Natural killer cell (primary cell): ENCODE data around the gene AREG. TPM values are rescaled to one million over a fixed set of nuclear protein-coding genes. Genes with fewer than 3 reads are reported as not detected.

Experiments used
- ATAC-seq, 3 donors: fragments of 150-1000 bp in 2 of 3; fragments of 200-7000 bp in 1 of 3; cut with Tn5 transposase; 1 replicate in 1 of 3; 2 replicates in 2 of 3; pipeline ENCODE4 v1.10.0; 2021; ENCODE audit warnings: mild to moderate bottlenecking in 2 of 3, moderate library complexity in 2 of 3
- DNase-seq, 2 donors: peaks; one replicate each; pipeline versions ENCODE4 v3.0.0 to v3.0.0-alpha.2; 2013 to 2021; ENCODE audit warnings: mixed read lengths in 1 of 2
- H3K27ac ChIP-seq: one replicate; pipeline ENCODE4 v1.5.1; 2013; ENCODE audit warnings: mild to moderate bottlenecking, low read length
- H3K27me3 ChIP-seq: one replicate; pipeline ENCODE4 v1.6.1; 2013; ENCODE audit warnings: low read length; ENCODE audit not compliant: control insufficient read depth, insufficient read depth
- H3K36me3 ChIP-seq: one replicate; pipeline ENCODE4 v1.6.1; 2013; ENCODE audit warnings: low read length; ENCODE audit not compliant: control insufficient read depth, insufficient read depth
- H3K4me1 ChIP-seq: one replicate; pipeline ENCODE4 v1.6.1; 2013; ENCODE audit warnings: low read length; ENCODE audit not compliant: control insufficient read depth, insufficient read depth
- H3K4me3 ChIP-seq: one replicate; pipeline ENCODE4 v1.5.1; 2013; ENCODE audit warnings: low read length
- H3K9me3 ChIP-seq: one replicate; pipeline ENCODE4 v1.6.1; 2013; ENCODE audit warnings: low read length; ENCODE audit not compliant: control insufficient read depth, insufficient read depth
- H3K27ac Mint-ChIP-seq, 2 donors: one replicate each; pipeline ENCODE4 v1.8.0; 2022; ENCODE audit warnings: mild to moderate bottlenecking in 2 of 2, mixed read lengths in 2 of 2, moderate library complexity in 1 of 2
- H3K27me3 Mint-ChIP-seq, 2 donors: one replicate each; pipeline ENCODE4 v1.8.0; 2022; ENCODE audit warnings: low read depth in 2 of 2, mixed read lengths in 2 of 2
- H3K36me3 Mint-ChIP-seq: one replicate; pipeline ENCODE4 v1.8.0; 2022; ENCODE audit warnings: mixed read lengths
- H3K4me1 Mint-ChIP-seq, 2 donors: one replicate each; pipeline ENCODE4 v1.8.0; 2022; ENCODE audit warnings: mixed read lengths in 2 of 2
- H3K4me3 Mint-ChIP-seq: one replicate; pipeline ENCODE4 v1.8.0; 2022; ENCODE audit warnings: mild to moderate bottlenecking, moderate library complexity, mixed read lengths
- H3K9me3 Mint-ChIP-seq, 2 donors: one replicate each; pipeline ENCODE4 v1.8.0; 2022; ENCODE audit warnings: mixed read lengths in 2 of 2
- CTCF ChIP-seq: fragments of 200-600 bp; IDR thresholded peaks from one replicate; pipeline ENCODE4 v1.8.0; 2022; ENCODE audit warnings: antibody characterized with exemption
- WGBS: methylation state at CpG from one replicate; pipeline ENCODE4 v1.1.7; 2013; ENCODE audit warnings: missing lambda C conversion rate; ENCODE audit not compliant: insufficient coverage; 5-methylcytosine and 5-hydroxymethylcytosine counted together
- intact Hi-C: fragments of 100-400 bp; cut with micrococcal nuclease; formaldehyde crosslinking; loops from one replicate; pipeline ENCODE4 v1.14.2; 2022
- total RNA-seq, 4 donors: library from RNA; stranded (reverse); fragments of 120-200 nt in 1 of 4; gene quantifications; one replicate each; pipeline versions ENCODE4 v1.2.3 to v1.2.4, GENCODE V29; 2013 to 2022

Gene AREG
- total RNA-seq, 3 donors from 2014 or later (not counting 1 experiment from before 2014, with no cell fraction given) = 11.3 to 47.2 (median 38.2) TPM

- TF ChIP-seq CTCF = no peak
Measured at GRCh38 chr4:74415602-74416300, 29.2 kb upstream of the AREG start.

DNA sequence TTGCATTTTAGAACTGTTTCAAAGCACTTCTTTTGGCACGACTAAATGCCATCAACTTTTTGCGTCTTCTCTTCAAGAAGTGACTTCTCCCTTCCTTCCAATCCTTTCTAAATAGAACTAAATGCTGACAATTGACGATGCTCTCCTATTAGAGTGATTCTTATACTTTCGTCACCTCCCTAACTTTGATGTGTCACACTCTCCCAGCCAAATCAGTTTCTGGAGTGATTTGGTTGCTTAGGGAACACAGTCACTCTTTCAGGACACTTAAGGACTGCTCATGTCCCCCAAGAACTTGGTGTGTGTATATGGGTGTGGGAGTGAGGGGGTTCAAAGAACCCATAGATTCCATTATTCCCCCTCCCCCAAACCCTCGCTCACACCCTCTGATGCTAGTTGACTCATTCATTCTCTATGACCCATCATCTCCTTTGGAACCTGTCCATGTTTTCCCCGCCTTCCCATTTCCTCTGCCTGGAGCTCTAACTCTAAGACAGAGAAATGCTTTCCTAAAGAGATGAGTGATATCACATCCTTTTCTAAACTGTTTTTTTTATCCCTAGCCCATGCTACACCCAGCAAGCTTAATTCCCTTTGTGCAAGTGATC is 26.8 kb upstream of the AREG start:
- peaks cover 7 to 21% of the 10 kb centered on the region in 2 donors for H3K27me3 Mint-ChIP-seq
- intact Hi-C loops = no loop called here
- 90% methylated on average over 6 of the region's 6 CpGs for WGBS
- no peak overlapping the region for H3K27ac ChIP-seq
- no peaks in the 10 kb centered on the region for H3K27me3 ChIP-seq
- H3K36me3 ChIP-seq = no peaks in the 10 kb centered on the region
- no peak for TF ChIP-seq CTCF
- H3K4me3 Mint-ChIP-seq = no peak overlapping the region
- ATAC-seq (no peak), DNase-seq (no peak)
- no peak overlapping the region for H3K4me3 ChIP-seq
- H3K36me3 Mint-ChIP-seq = no peaks in the 10 kb centered on the region
- no peaks in the 10 kb centered on the region for H3K4me1 ChIP-seq
- no peak overlapping the region for H3K27ac Mint-ChIP-seq
- H3K9me3 ChIP-seq = no peaks in the 10 kb centered on the region
- no peaks in the 10 kb centered on the region for H3K9me3 Mint-ChIP-seq
- no peaks in the 10 kb centered on the region for H3K4me1 Mint-ChIP-seq

More at GRCh38 chr4:74415602-74416300, 29.2 kb upstream of the AREG start:
- Histone ChIP-seq H3K27me3 (no peaks in the 10 kb centered on the region), H3K36me3 (no peaks in the 10 kb centered on the region), H3K9me3 (no peaks in the 10 kb centered on the region), H3K27ac (no peak overlapping the region), H3K4me3 (no peak overlapping the region), H3K4me1 (no peaks in the 10 kb centered on the region)
- intact Hi-C loops = no loop called here
- H3K4me3 Mint-ChIP-seq = no peak overlapping the region
- DNase-seq = no peak
- no peaks in the 10 kb centered on the region for H3K4me1 Mint-ChIP-seq
- no peaks in the 10 kb centered on the region for H3K36me3 Mint-ChIP-seq
- no peaks in the 10 kb centered on the region for H3K9me3 Mint-ChIP-seq
- WGBS = 87% methylated on average over 3 of the region's 3 CpGs
- ATAC-seq = no peak
- H3K27me3 Mint-ChIP-seq = peaks cover 9 to 21% of the 10 kb centered on the region in 2 donors
- no peak overlapping the region for H3K27ac Mint-ChIP-seq

GRCh38 chr4:74420863-74421262 is 24.1 kb upstream of the AREG start:
- H3K4me1 Mint-ChIP-seq = peaks cover 3% of the 10 kb centered on the region in 2 donors
- no peaks in the 10 kb centered on the region for H3K27me3 ChIP-seq
- H3K36me3 Mint-ChIP-seq = no peaks in the 10 kb centered on the region
- intact Hi-C loops = no loop called here
- TF ChIP-seq CTCF = no peak
- no peak overlapping the region for H3K27ac Mint-ChIP-seq
- no peaks in the 10 kb centered on the region for H3K36me3 ChIP-seq
- H3K4me3 Mint-ChIP-seq = no peak overlapping the region
- H3K9me3 Mint-ChIP-seq = no peaks in the 10 kb centered on the region
- no peak for ATAC-seq
- no peak overlapping the region for H3K27ac ChIP-seq
- WGBS = 90% methylated on average over 4 of the region's 5 CpGs
- H3K4me3 ChIP-seq = no peak overlapping the region
- no peak for DNase-seq
- H3K4me1 ChIP-seq = no peaks in the 10 kb centered on the region
- no peaks in the 10 kb centered on the region for H3K9me3 ChIP-seq
- peaks cover 9 to 14% of the 10 kb centered on the region in 2 donors for H3K27me3 Mint-ChIP-seq
